GM21737 (cell line): ENCODE results near the gene REN.
A peak's percentile ranks its signal among the peaks of the same experiment; 100 is the strongest.

Experiments used
- ATAC-seq: cut with Tn5 transposase; IDR thresholded peaks from one replicate; pipeline ENCODE4 v1.9.1; 2021; ENCODE audit warnings: mild to moderate bottlenecking, moderate library complexity; ENCODE audit not compliant: unreplicated experiment

Gene REN

GRCh38 chr1:204191456-204191855 lies 25.3 kb upstream of the REN start:
- no peak for ATAC-seq

- ATAC-seq, result no peak
These were observed 24.4 kb upstream of the REN start for GRCh38 chr1:204190212-204191211.

- no peak for ATAC-seq
These were observed 23.0 kb upstream of the REN start for GRCh38 chr1:204188959-204189639.

GRCh38 chr1:204186597-204186996 lies 20.5 kb upstream of the REN start:
- no peak for ATAC-seq

- no peak for ATAC-seq
These were observed 15.0 kb upstream of the REN start for GRCh38 chr1:204181116-204181515.

GRCh38 chr1:204180133-204180532 lies 14.0 kb upstream of the REN start:
- ATAC-seq, result no peak

- ATAC-seq, result no peak
These were observed 12.5 kb upstream of the REN start for GRCh38 chr1:204178487-204179281.

- ATAC-seq, result no peak
These were observed 11.0 kb upstream of the REN start for GRCh38 chr1:204177133-204177532.

- no peak for ATAC-seq
These were observed 9.9 kb upstream of the REN start for GRCh38 chr1:204176049-204176448.

GRCh38 chr1:204174958-204175357 lies 8.8 kb upstream of the REN start:
- no peak for ATAC-seq

GRCh38 chr1:204172404-204173029 lies 6.4 kb upstream of the REN start:
- no peak for ATAC-seq

GRCh38 chr1:204171751-204172178 lies 5.6 kb upstream of the REN start:
- ATAC-seq, result no peak

GRCh38 chr1:204170494-204171155 lies 4.5 kb upstream of the REN start:
- ATAC-seq, result no peak

GRCh38 chr1:204169858-204170257 lies 3.7 kb upstream of the REN start:
- no peak for ATAC-seq

- ATAC-seq, result no peak
These were observed 1.6 kb upstream of the REN start for GRCh38 chr1:204167730-204168129.

- ATAC-seq, result peak; percentile 72
These were observed 3.6 kb downstream of the REN start for GRCh38 chr1:204162494-204163074.

- ATAC-seq, result no peak
These were observed 4.3 kb downstream of the REN start for GRCh38 chr1:204161609-204162493.

GRCh38 chr1:204157962-204158361 lies 8.2 kb downstream of the REN start:
- no peak for ATAC-seq

GRCh38 chr1:204155881-204156280 lies 10.3 kb downstream of the REN start:
- ATAC-seq, result no peak
